Left ventricle myocardium inferior (tissue), 1 donor: ENCODE results near the gene ADAM29. TPM values are rescaled to one million over a fixed set of nuclear protein-coding genes. Genes with fewer than 3 reads are reported as not detected.

ENCODE experiments used
- DNase-seq: peaks from one replicate; pipeline ENCODE4 v3.0.0-alpha.2; 2020
- H3K27ac ChIP-seq: fragments of 200-600 bp; replicated peaks from 2 replicates; pipeline ENCODE4 v1.8.0; 2021
- H3K27me3 ChIP-seq: fragments of 200-600 bp; 2 replicates; pipeline ENCODE4 v1.8.0; 2021; ENCODE audit warnings: low read depth
- H3K36me3 ChIP-seq: fragments of 200-600 bp; 2 replicates; pipeline ENCODE4 v1.8.0; 2021
- H3K4me1 ChIP-seq: fragments of 200-600 bp; 2 replicates; pipeline ENCODE4 v1.8.0; 2021
- H3K4me3 ChIP-seq: fragments of 200-600 bp; 2 replicates; pipeline ENCODE4 v1.8.0; 2021; ENCODE audit warnings: mild to moderate bottlenecking, moderate library complexity
- H3K9me3 ChIP-seq: fragments of 200-600 bp; replicated peaks from 2 replicates; pipeline ENCODE4 v1.8.0; 2021
- intact Hi-C: fragments of 100-400 bp; cut with micrococcal nuclease; formaldehyde crosslinking; loops from one replicate; pipeline ENCODE4 v1.11.0; 2022
- total RNA-seq: library from RNA; stranded (reverse); fragmentation: NEBNext Ultra II Directional; extraction: Animal tissue kit (Norgen Biotek cat#: 25700); gene quantifications from one replicate; pipeline ENCODE4 v1.2.1, GENCODE V29; 2021
- TF ChIP-seq, protein P1 (sequence below): fragments of 200-600 bp; IDR thresholded peaks from 2 replicates; pipeline ENCODE4 v1.8.0; 2021; ENCODE audit warnings: antibody characterized with exemption, mild to moderate bottlenecking, borderline replicate concordance
- donor health status: DM: no; HTN: yes; CAD: no; lungs with severe emphysema.

Gene ADAM29
- total RNA-seq, 1 donor from 2014 or later: not detected

DNA sequence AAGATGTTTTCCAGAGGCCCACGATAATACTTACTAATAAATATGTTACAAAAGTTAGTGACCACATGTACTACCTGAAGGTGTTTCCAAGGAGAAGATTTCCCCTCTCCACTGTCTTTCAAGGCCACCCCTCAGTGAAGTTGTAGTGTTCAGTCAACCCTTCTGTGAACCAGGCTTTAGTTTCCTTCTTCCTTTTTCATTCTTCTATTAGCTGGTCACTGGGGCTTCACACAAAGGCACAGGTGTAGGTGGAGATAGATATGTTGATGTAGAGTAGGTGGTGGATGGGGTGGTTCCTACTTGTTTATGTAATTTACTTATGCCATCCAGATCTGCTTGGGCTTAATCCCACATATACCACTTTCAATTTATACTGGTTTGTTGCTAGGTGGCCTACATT, 43.3 kb upstream of the ADAM29 start:
- H3K27me3 ChIP-seq: no peaks in the 10 kb centered on the region
- no peak overlapping the region for H3K27ac ChIP-seq
- intact Hi-C loops: no loop called here
- TF ChIP-seq, protein P1, sequence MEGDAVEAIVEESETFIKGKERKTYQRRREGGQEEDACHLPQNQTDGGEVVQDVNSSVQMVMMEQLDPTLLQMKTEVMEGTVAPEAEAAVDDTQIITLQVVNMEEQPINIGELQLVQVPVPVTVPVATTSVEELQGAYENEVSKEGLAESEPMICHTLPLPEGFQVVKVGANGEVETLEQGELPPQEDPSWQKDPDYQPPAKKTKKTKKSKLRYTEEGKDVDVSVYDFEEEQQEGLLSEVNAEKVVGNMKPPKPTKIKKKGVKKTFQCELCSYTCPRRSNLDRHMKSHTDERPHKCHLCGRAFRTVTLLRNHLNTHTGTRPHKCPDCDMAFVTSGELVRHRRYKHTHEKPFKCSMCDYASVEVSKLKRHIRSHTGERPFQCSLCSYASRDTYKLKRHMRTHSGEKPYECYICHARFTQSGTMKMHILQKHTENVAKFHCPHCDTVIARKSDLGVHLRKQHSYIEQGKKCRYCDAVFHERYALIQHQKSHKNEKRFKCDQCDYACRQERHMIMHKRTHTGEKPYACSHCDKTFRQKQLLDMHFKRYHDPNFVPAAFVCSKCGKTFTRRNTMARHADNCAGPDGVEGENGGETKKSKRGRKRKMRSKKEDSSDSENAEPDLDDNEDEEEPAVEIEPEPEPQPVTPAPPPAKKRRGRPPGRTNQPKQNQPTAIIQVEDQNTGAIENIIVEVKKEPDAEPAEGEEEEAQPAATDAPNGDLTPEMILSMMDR: no peak
- DNase-seq: no peak
- H3K36me3 ChIP-seq: no peaks in the 10 kb centered on the region
- H3K4me3 ChIP-seq: no peak overlapping the region
- H3K9me3 ChIP-seq: no peaks in the 10 kb centered on the region
- H3K4me1 ChIP-seq: no peaks in the 10 kb centered on the region

DNA sequence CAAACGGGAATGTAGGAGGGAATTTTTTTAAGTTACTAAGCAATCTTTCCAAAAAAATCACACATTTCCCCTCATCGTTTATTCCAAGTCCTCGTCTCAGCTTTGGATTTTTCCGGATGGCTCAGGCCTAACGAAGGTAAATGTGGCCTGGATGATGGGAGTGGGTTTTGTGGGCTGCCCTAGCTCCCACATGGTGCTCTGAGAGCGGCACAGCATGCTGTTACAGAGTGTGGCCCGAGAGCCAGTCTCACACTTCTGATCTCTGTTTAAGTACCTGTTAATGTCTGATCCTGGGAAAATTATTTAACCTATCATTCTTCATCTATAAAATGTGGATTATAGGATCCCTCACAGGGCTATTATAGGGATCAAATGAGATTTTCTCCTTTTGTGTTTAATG, 38.2 kb upstream of the ADAM29 start:
- H3K27me3 ChIP-seq: no peaks in the 10 kb centered on the region
- no peak overlapping the region for H3K4me3 ChIP-seq
- H3K9me3 ChIP-seq: no peaks in the 10 kb centered on the region
- TF ChIP-seq, protein P1: no peak
- no peak for DNase-seq
- intact Hi-C loops: no loop called here
- no peak overlapping the region for H3K27ac ChIP-seq
- no peaks in the 10 kb centered on the region for H3K36me3 ChIP-seq
- no peaks in the 10 kb centered on the region for H3K4me1 ChIP-seq

DNA sequence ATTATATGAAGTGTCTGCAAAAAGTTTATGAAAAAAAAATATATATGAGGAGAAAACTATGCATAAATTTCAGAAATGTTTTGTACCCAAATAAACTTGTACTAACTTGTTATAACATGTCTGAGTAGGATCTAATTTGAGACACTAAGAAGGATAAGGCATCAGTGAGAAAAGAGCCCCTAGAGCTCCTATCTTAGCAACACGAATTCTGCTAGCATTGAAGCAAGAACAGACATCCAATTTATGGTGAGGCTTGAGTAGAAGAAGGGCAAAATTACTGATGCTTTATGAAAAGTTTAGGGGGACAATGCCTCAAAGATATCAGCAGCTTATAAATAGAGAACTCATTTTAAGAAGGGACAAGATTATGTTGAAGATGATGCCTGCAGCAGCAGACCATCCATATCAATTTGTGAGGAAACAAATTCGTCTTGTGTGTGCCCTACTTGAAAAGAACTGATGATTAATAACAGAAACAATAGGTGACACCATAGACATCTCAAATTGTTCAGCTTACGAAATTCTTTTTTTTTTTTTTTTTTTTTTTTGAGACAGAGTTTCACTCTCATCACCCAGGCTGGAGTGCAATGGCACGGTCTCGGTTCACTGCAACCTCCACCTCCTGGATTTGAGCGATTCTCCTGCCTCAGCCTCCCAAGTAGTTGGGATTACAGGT, 35.7 kb upstream of the ADAM29 start:
- H3K36me3 ChIP-seq: no peaks in the 10 kb centered on the region
- no peaks in the 10 kb centered on the region for H3K27me3 ChIP-seq
- DNase-seq: no peak
- TF ChIP-seq, protein P1: no peak
- intact Hi-C loops: no loop called here
- H3K4me1 ChIP-seq: no peaks in the 10 kb centered on the region
- H3K4me3 ChIP-seq: no peak overlapping the region
- H3K9me3 ChIP-seq: no peaks in the 10 kb centered on the region
- no peak overlapping the region for H3K27ac ChIP-seq

DNA sequence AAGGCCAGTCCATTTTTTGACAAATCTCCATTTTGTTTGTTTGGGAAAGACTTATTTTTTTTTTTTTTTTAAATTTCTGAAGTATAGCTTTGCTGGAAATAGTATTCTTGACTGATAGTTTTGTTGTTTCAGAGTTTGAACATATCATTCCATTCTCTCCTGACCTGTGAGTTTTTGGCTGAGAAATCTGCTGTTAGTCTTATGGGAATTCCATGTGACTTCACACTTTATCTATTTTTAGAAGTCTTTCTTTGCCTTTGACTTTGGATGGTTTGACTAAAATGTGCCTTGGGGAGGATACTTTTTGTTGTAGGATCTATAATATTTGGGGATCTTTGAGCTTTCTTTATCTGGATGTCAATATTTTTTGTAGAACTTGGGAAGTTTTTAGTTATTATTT, 10.7 kb upstream of the ADAM29 start:
- no peak overlapping the region for H3K4me3 ChIP-seq
- no peak for DNase-seq
- no peaks in the 10 kb centered on the region for H3K36me3 ChIP-seq
- H3K9me3 ChIP-seq: peaks cover 59% of the 10 kb centered on the region
- TF ChIP-seq, protein P1: no peak
- no peaks in the 10 kb centered on the region for H3K27me3 ChIP-seq
- intact Hi-C loops: no loop called here
- H3K27ac ChIP-seq: no peak overlapping the region
- H3K4me1 ChIP-seq: no peaks in the 10 kb centered on the region

DNA sequence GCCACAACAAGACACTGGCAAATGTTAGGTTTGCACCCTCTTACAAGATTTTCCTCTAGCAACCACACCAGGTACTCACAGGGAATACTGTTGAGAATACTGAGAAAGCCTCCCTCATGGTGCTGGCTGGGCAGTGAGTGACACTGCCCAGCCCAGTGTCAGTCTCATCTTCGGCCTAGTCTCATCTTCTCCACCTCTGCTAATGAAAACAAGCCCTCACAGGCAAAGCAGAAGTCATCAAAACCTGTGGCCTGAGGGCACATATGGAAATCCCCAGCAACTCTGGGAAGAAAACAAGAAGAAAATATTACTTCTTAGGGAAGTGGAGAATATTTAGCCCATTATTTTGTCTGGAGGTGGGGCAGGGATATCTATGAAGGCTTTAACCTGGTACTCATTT, 7.9 kb upstream of the ADAM29 start:
- H3K27ac ChIP-seq: no peak overlapping the region
- H3K36me3 ChIP-seq: no peaks in the 10 kb centered on the region
- no peak for DNase-seq
- peaks cover 36% of the 10 kb centered on the region for H3K9me3 ChIP-seq
- TF ChIP-seq, protein P1: no peak
- no peaks in the 10 kb centered on the region for H3K27me3 ChIP-seq
- no peaks in the 10 kb centered on the region for H3K4me1 ChIP-seq
- no peak overlapping the region for H3K4me3 ChIP-seq
- intact Hi-C loops: no loop called here
